GM23248 (cell line): ENCODE measurements around the gene SPNS3.

Source experiments
- EZH2 ChIP-seq: fragments of 200-600 bp; sonication (generic); IDR thresholded peaks from 2 replicates; pipeline ENCODE4 v1.6.1; 2018; ENCODE audit warnings: antibody characterized with exemption, mild to moderate bottlenecking; ENCODE audit not compliant: insufficient read depth, poor library complexity, severe bottlenecking
- EZH2phosphoT487 ChIP-seq: fragments of 200-600 bp; sonication (generic); IDR thresholded peaks from 2 replicates; pipeline ENCODE4 v1.6.1; 2018; ENCODE audit warnings: antibody characterized with exemption, moderate library complexity, mild to moderate bottlenecking, low read depth; ENCODE audit not compliant: insufficient read depth

- TF ChIP-seq EZH2 = no peak
- TF ChIP-seq EZH2phosphoT487 = no peak
These were observed 99.3 kb downstream of the SPNS3 start for GRCh38 chr17:4532860-4533522.
